Stimulated activated naive CD8-positive, alpha-beta T cell treated with anti-CD3 and anti-CD28 coated beads, Interleukin-15, Interleukin-2, amounts not matched to agents 100 ng/mL and 50 ng/mL, for 24 hours (primary cell): ENCODE data around the gene AQP5.

ENCODE experiments used
- H3K27ac Mint-ChIP-seq: one replicate; pipeline ENCODE4 v1.8.0; 2021; ENCODE audit warnings: mild to moderate bottlenecking, mixed read lengths
- H3K27me3 Mint-ChIP-seq: one replicate; pipeline ENCODE4 v1.8.0; 2021; ENCODE audit warnings: mixed read lengths
- H3K36me3 Mint-ChIP-seq: one replicate; pipeline ENCODE4 v1.8.0; 2021; ENCODE audit warnings: low read depth, mixed read lengths
- H3K4me1 Mint-ChIP-seq: one replicate; pipeline ENCODE4 v1.8.0; 2021; ENCODE audit warnings: low read depth, mixed read lengths
- H3K4me3 Mint-ChIP-seq: one replicate; pipeline ENCODE4 v1.8.0; 2021; ENCODE audit warnings: mild to moderate bottlenecking, mixed read lengths
- H3K9me3 Mint-ChIP-seq: one replicate; pipeline ENCODE4 v1.8.0; 2021; ENCODE audit warnings: mixed read lengths

AQP5 gene

DNA sequence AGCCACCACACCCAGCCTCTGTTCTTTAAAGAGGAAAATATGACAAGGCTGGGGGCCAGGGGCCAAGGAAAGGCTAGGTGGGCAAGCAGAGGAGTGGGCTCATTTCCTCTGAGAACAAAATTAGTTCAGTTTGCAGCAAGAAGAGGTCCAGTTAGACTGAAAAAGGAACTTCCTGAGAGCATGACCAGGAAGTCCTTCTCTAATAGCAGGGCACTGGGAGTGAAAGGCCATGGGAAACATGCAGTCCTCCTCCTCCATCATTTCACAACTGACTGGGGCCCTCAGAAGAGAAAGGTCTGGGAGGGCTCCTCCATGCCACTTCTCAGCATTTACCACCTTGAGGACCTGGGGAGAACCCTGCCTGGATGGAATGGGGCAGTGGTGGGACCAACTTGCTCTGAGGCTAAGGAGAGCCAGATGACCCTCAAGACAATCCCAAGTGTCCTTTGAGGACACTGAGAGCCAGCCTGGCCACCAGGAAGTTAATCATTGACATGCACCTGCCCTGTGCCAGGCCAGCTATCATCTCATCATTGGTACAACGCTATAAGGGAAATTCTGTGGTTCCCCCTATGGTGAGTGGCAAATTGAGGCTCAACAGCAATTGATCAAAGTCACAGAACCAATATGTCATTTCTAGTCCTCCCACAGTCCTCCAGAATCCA, 9.1 kb upstream of the AQP5 start:
- Mint-ChIP-seq H3K27ac (no peak overlapping the region), H3K27me3 (peaks cover 31% of the 10 kb centered on the region), H3K4me1 (no peaks in the 10 kb centered on the region), H3K4me3 (no peak overlapping the region), H3K36me3 (no peaks in the 10 kb centered on the region), H3K9me3 (no peaks in the 10 kb centered on the region)

GRCh38 chr12:49953151-49953550, 8.5 kb upstream of the AQP5 start:
- H3K27me3 Mint-ChIP-seq = peaks cover 38% of the 10 kb centered on the region
- no peaks in the 10 kb centered on the region for H3K9me3 Mint-ChIP-seq
- H3K4me1 Mint-ChIP-seq = no peaks in the 10 kb centered on the region
- H3K36me3 Mint-ChIP-seq = no peaks in the 10 kb centered on the region
- H3K27ac Mint-ChIP-seq = no peak overlapping the region
- H3K4me3 Mint-ChIP-seq = no peak overlapping the region

DNA sequence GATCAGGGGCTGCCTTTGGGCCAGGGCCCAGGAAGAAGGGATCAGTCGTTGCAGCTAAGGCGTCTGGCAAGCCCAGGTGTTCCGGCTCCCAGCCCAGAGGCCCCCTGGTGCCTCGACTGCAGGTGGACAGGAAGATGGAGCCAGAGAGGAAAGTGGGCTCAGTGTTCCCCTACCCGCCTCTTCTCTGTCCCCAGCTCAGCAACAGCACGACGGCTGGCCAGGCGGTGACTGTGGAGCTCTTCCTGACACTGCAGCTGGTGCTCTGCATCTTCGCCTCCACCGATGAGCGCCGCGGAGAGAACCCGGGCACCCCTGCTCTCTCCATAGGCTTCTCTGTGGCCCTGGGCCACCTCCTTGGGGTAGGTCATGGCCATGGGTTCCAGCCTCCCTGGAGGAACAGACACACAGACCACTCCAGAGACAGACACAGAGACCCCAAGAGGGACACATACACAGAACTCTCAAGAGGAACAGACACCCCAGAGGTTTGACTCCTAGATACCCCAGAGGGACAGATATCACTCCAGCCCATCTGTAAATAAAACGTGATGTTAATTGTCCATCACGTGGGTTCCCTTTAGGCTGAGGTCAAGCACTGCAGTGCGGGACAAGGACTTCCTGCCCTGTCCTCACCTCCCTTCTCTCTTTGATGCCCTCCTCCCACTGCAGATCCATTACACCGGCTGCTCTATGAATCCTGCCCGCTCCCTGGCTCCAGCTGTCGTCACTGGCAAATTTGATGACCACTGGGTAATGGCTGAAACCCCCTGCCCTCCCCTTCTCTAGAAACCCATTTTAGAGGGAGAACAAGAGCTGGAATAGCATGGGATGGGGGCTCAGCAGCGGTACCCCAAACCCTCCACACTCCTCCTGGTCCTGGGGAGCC, 7.5 kb upstream of the AQP5 start:
- no peak overlapping the region for H3K27ac Mint-ChIP-seq
- H3K9me3 Mint-ChIP-seq = no peaks in the 10 kb centered on the region
- H3K4me1 Mint-ChIP-seq = no peaks in the 10 kb centered on the region
- H3K27me3 Mint-ChIP-seq = peaks cover 48% of the 10 kb centered on the region
- H3K4me3 Mint-ChIP-seq = no peak overlapping the region
- no peaks in the 10 kb centered on the region for H3K36me3 Mint-ChIP-seq

DNA sequence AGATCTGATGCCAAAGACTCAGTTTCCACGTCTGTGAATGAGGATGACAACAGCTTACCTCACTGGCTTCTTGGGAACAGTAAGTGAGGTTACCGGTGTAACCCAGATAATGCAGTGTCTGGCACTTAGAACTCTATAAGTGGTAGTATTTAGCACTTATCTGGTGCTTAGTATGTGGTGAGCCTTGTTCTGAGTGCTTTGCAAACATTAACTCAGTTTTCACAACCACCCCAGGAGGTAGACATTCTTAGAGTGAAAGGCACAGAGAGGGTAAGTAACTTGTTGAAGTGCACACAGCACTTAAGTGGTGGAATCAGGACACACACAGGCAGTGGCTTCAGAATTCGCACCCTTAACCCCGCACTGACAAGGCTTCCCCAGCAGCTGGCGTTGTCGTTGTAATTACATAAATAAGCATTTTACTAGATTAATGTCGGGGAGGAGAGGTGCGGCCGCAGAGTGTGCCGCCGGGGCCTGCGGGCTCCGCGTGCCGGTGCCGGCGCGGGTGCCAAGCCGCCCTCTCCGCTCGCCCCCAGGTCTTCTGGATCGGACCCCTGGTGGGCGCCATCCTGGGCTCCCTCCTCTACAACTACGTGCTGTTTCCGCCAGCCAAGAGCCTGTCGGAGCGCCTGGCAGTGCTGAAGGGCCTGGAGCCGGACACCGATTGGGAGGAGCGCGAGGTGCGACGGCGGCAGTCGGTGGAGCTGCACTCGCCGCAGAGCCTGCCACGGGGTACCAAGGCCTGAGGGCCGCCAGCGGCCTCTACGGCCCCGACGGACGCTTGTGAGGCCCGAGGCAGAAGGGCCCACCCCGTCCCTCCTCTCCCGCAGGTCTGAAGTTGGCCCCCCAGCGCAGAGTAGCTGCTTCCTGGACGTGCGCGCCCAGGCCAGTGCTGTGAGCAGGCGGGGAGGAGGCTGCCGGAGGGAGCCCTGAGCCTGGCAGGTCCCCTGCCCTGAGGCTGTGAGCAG, 6.5 kb upstream of the AQP5 start:
- peaks cover 56% of the 10 kb centered on the region for H3K27me3 Mint-ChIP-seq

GRCh38 chr12:49955899-49956662, 5.6 kb upstream of the AQP5 start:
- Mint-ChIP-seq H3K4me1 (peaks cover 7% of the 10 kb centered on the region), H3K4me3 (no peak overlapping the region), H3K27ac (no peak overlapping the region), H3K9me3 (no peaks in the 10 kb centered on the region), H3K27me3 (peaks cover 64% of the 10 kb centered on the region), H3K36me3 (no peaks in the 10 kb centered on the region)

More for the DNA sequence above, 6.5 kb upstream of the AQP5 start:
- no peaks in the 10 kb centered on the region for H3K36me3 Mint-ChIP-seq
- H3K4me1 Mint-ChIP-seq = no peaks in the 10 kb centered on the region
- no peak overlapping the region for H3K27ac Mint-ChIP-seq
- no peaks in the 10 kb centered on the region for H3K9me3 Mint-ChIP-seq
- no peak overlapping the region for H3K4me3 Mint-ChIP-seq

- Mint-ChIP-seq H3K27me3 (peaks cover 64% of the 10 kb centered on the region), H3K27ac (no peak overlapping the region), H3K36me3 (no peaks in the 10 kb centered on the region), H3K4me3 (no peak overlapping the region), H3K9me3 (no peaks in the 10 kb centered on the region), H3K4me1 (peaks cover 7% of the 10 kb centered on the region)
Observed at GRCh38 chr12:49956663-49957569, 4.8 kb upstream of the AQP5 start.

DNA sequence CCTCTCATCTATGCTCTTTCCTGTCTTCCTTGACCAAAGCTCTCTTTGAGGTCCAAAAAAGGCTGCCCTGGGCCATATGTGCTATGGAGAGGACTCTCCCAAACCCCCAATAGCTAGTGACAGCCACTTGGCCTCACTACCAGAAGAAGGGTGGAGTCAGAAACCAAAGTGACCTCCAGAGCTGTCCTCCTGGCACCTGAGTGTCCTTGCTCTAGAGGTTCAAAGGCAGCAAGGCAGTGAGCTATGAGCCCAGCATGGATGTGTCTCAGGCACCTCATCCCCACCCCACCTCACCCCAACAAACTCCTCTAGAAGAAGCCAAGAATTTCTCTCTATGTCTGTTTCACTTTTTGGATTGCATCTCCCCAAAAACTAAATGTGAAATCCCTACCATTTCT, 4.1 kb upstream of the AQP5 start:
- peaks cover 66% of the 10 kb centered on the region for H3K27me3 Mint-ChIP-seq
- H3K9me3 Mint-ChIP-seq = no peaks in the 10 kb centered on the region
- no peak overlapping the region for H3K27ac Mint-ChIP-seq
- H3K4me3 Mint-ChIP-seq = no peak overlapping the region
- peaks cover 7% of the 10 kb centered on the region for H3K4me1 Mint-ChIP-seq
- H3K36me3 Mint-ChIP-seq = no peaks in the 10 kb centered on the region

DNA sequence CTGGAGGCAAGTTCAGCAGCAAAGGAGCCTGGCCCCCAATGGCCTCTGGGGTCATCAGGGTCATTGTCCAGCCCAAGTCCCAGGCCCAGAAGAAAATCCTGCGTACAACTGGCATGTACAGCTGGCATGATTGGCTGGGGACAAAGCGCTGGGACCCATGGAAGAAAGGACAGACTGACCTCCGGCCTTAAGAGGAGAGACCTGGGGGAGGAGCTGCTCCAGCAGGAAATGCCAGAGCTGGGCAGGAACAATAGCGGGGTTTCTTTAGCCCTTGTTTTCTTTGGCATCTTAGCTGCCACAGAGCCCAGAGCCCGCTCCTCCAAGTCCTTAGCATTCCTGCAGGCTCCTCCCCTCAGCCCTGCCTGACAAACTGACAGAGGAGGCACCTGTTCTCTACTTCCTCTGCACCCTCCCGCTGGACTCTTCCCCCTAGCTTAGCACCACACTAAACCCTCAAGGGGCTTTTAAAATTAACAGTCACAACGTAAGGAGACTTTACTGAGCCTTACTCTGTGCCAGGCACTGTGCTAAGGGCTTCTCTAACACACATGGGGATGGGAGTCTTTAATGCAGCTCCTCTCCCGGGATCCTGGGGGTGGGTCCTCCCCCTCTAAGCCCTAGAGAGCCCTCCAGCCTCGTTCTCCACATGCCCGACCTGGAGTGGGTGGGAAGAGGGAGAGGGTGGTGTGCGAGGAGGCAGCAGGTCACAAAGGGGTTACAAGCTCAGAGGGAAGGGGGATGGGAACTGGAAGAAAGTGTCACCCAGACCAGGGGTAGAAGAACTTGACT, 1.8 kb upstream of the AQP5 start:
- Mint-ChIP-seq H3K4me3 (peak overlapping the region; percentile 31), H3K4me1 (peaks cover 7% of the 10 kb centered on the region), H3K9me3 (no peaks in the 10 kb centered on the region), H3K27me3 (peaks cover 72% of the 10 kb centered on the region), H3K27ac (no peak overlapping the region), H3K36me3 (no peaks in the 10 kb centered on the region)

DNA sequence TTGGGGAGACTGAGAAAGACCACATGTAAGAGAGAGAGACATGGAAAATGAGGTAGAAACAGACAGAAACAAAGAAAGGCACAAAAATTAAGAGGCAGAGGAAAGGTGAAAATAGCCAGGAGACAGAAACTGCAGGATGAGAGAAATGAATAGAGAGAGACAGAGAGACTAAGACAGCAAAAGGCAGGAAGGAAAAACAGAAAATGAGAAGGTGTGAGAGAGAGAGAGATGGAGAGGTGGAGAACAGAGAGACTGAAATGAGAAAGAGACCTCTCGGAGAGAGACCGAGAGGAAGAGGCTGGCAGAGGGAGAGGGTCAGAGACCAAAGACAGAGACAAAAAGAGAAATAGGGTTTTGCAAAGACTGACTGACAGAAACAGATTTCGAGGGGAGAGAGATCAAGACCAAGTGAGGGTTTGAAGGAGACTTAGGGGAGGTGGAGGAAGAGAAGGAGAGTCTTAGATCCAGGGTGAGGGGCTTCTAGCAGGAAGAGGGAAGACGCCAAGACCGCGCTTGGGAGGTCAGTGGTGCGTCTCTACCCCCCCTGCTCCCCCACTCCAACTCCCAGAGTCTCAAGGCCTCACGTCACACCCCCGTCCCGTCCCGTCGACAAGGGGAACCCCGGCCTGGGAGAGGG, 1.1 kb upstream of the AQP5 start:
- peak overlapping the region; percentile 31 for H3K4me3 Mint-ChIP-seq
- no peaks in the 10 kb centered on the region for H3K36me3 Mint-ChIP-seq
- H3K27ac Mint-ChIP-seq = no peak overlapping the region
- peaks cover 7% of the 10 kb centered on the region for H3K4me1 Mint-ChIP-seq
- no peaks in the 10 kb centered on the region for H3K9me3 Mint-ChIP-seq
- H3K27me3 Mint-ChIP-seq = peaks cover 75% of the 10 kb centered on the region

- Mint-ChIP-seq H3K27me3 (peaks cover 70% of the 10 kb centered on the region), H3K9me3 (no peaks in the 10 kb centered on the region), H3K4me3 (no peak overlapping the region), H3K27ac (no peak overlapping the region), H3K36me3 (no peaks in the 10 kb centered on the region), H3K4me1 (peaks cover 9% of the 10 kb centered on the region)
Observed at GRCh38 chr12:49961993-49962764, 507 bp downstream of the AQP5 start.

GRCh38 chr12:49962861-49963765, 1.4 kb downstream of the AQP5 start:
- H3K27me3 Mint-ChIP-seq = peaks cover 60% of the 10 kb centered on the region
- H3K27ac Mint-ChIP-seq = no peak overlapping the region
- H3K36me3 Mint-ChIP-seq = no peaks in the 10 kb centered on the region
- H3K4me1 Mint-ChIP-seq = peaks cover 9% of the 10 kb centered on the region
- no peaks in the 10 kb centered on the region for H3K9me3 Mint-ChIP-seq
- H3K4me3 Mint-ChIP-seq = no peak overlapping the region
